NCI-H82 treated with DMSO at 0.1 percent for 48 hours (cell line): Measurements from ENCODE around the gene ACTMAP.
A peak's percentile ranks its signal among the peaks of the same experiment; 100 is the strongest.
"Not testable (repeated sequence)": the region's sequence is repeated elsewhere in the genome, so short reads cannot be mapped to it uniquely, and the experiment has no call there.

Experiments
- DNase-seq: peaks from one replicate; lab custom pipeline; 2025; ENCODE audit not compliant: unreplicated experiment; lab: John Stamatoyannopoulos, UW

The ACTMAP gene

GRCh38 chr19:40750058-40750873 lies at the start of gene ACTMAP:
ACTMAP (minus strand) TSS chr19:40750477; CDS start chr19:40749803, 674 bp downstream.
- peak; percentile 100 for DNase-seq

GRCh38 chr19:40799558-40800338 lies 49.5 kb upstream of the ACTMAP start:
- no peak for DNase-seq

GRCh38 chr19:40798683-40799557 lies 48.6 kb upstream of the ACTMAP start, which contains the start of gene EGLN2:
EGLN2 (plus strand) TSS chr19:40799191; CDS start chr19:40800573, 1,382 bp downstream.
- peak; percentile 98 for DNase-seq

- DNase-seq, result peak; percentile 46
These were observed 47.8 kb upstream of the ACTMAP start for GRCh38 chr19:40797963-40798682.

GRCh38 chr19:40797166-40797962 lies 47.1 kb upstream of the ACTMAP start:
- DNase-seq, result no peak

- DNase-seq, result no peak
These were observed 41.7 kb upstream of the ACTMAP start for GRCh38 chr19:40791996-40792395.

GRCh38 chr19:40791349-40791748 lies 41.1 kb upstream of the ACTMAP start:
- no peak for DNase-seq

GRCh38 chr19:40786060-40787037 lies 36.1 kb upstream of the ACTMAP start:
- no peak for DNase-seq

GRCh38 chr19:40785526-40785925 lies 35.2 kb upstream of the ACTMAP start:
- no peak for DNase-seq

- not testable (repeated sequence) for DNase-seq
These were observed 33.9 kb upstream of the ACTMAP start for GRCh38 chr19:40784146-40784545.

GRCh38 chr19:40783711-40784110 lies 33.4 kb upstream of the ACTMAP start:
- DNase-seq, result no peak

- DNase-seq, result no peak
These were observed 30.9 kb upstream of the ACTMAP start for GRCh38 chr19:40781140-40781539.

GRCh38 chr19:40780582-40780981 lies 30.3 kb upstream of the ACTMAP start:
- DNase-seq, result no peak

- DNase-seq, result peak; percentile 57
These were observed 28.5 kb upstream of the ACTMAP start for GRCh38 chr19:40778706-40779284.

- peak; percentile 99 for DNase-seq
These were observed 27.8 kb upstream of the ACTMAP start, which contains the start of gene RAB4B for GRCh38 chr19:40777937-40778705. RAB4B (plus strand) TSS chr19:40778247; CDS start chr19:40778376, 129 bp downstream.

GRCh38 chr19:40777645-40777936 lies 27.3 kb upstream of the ACTMAP start:
- DNase-seq, result no peak

- peak; percentile 90 for DNase-seq
These were observed 26.8 kb upstream of the ACTMAP start for GRCh38 chr19:40776932-40777644.
